Stimulated activated CD8-positive, alpha-beta memory T cell treated with anti-CD3 and anti-CD28 coated beads, Interleukin-12 subunit alpha, Interleukin-12 subunit beta, amount 100 ng/mL, for 1 hour (primary cell): ENCODE data around the gene MGAT4A.

Experiments used
- DNase-seq: peaks from one replicate; pipeline ENCODE4 v3.0.0-alpha.2; 2020; ENCODE audit warnings: low read depth

MGAT4A gene

GRCh38 chr2:98572211-98572610 is 158.7 kb downstream of the MGAT4A start:
- no peak for DNase-seq

- DNase-seq, result no peak
Observed at GRCh38 chr2:98571796-98572195, 159.1 kb downstream of the MGAT4A start.

- no peak for DNase-seq
Observed at GRCh38 chr2:98571121-98571701, 159.7 kb downstream of the MGAT4A start.

GRCh38 chr2:98570356-98570755 is 160.6 kb downstream of the MGAT4A start:
- no peak for DNase-seq

DNA sequence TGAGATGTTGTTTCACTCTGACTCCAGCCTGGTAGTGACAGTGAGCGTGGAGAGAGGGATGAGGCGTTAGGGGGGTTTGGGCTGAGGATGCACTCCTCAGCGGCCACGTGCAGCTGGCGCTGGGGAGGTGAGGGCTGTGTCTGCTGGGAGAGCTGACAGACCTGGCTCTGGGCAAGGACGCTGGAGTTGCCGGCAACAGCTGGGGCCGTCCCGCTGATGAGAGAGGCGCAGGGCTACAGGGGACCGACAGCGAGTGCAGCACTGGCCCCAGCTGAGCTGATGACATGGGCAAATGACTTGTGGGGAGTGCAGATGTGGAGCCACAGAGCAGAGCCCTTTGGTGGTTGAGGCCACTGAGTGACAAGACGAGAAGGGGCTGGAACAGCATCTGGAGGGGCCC is 161.0 kb downstream of the MGAT4A start:
- DNase-seq, result no peak

DNA sequence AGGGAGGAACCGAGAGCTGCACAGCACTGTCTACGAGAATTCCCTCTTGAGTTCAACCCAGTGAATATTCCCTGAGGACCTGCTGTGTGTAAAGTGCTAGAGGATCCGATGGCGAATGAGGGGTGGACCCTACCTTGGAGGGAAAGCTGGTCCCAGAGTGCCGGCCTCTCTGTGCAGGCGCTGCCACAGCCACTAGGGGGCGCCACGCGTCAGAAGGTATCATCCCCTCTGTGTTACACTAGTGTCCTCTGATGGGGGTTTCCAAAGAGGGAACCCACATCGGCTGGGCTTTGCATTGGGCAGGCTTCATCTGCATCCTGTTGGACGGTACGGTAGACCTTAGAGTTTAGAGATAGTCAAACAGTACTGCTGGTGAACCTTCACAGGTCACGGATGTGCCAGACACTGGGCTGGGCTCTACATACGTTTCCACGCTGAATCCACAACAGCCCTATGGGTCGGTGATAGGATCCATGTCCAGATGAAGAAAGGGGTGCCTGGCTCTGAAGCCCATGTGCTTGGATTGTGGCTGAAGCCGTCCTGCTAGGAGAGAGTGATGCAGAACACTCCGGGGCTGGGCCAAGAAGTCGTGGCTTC is 161.6 kb downstream of the MGAT4A start:
- peak; percentile 64 for DNase-seq
